ENCODE results near the gene DNAJB5. TPM values are rescaled to one million over a fixed set of nuclear protein-coding genes. Genes with fewer than 3 reads are reported as not detected.

Gene DNAJB5
- polyA plus RNA-seq, 1 donor from 2014 or later = 99.1 TPM

DNA sequence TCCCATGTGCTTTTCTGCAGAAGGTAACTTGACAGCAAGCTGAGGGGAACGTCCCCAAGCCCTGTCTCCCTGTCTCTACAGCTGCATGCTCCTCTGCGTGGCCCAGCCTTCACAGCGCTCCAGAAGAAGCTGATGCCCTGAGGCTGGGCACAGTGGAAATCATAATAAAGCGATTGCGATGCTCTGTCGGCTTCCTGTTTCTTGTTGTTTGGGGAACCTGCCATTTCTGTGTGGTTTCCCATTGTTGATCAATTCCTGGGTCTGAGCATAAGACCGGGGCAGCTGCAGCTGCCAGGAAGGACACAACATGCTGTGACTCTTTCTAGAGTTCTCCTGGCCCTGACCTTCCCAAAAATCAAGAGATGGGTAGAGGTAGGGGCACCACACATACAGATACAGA lies 7.2 kb upstream of the DNAJB5 start:
- no peaks in the 10 kb centered on the region for H3F3A ChIP-seq (ENCODE audit: insufficient read depth, low read length, poor library complexity, severe bottlenecking)
- H3K9me2 ChIP-seq (ENCODE audit: insufficient read depth, low read length) = no peaks in the 10 kb centered on the region

DNA sequence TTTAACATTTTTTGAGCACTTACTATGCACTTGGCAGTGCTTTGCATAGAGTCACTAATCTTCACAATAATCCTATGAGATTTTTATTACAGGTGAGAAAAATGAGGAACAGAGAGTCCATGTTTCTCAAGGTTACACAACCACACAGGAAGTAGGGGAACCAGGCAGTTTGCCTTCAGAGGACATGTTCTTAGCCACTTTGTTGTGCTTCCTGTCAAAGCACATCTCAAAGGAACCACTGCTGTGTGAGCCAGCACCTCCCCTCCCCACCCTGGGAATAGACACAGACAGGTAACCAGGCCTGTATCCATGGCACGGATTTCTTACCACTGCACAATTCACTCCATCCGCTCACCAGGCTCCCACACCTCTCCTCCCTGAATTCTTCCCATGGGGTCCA lies 6.3 kb upstream of the DNAJB5 start:
- H4K20me1 ChIP-seq (ENCODE audit: insufficient read depth) = no peaks in the 10 kb centered on the region
- no peaks in the 10 kb centered on the region for H3K9me3 ChIP-seq (ENCODE audit: low read length)
- no peaks in the 10 kb centered on the region for H3K9me2 ChIP-seq (ENCODE audit: insufficient read depth, low read length)
- no peaks in the 10 kb centered on the region for H3K27me3 ChIP-seq (ENCODE audit: insufficient read depth, low read depth, low read length)
- no peak overlapping the region for H3K4me3 ChIP-seq (ENCODE audit: low read length)
- H3K27ac ChIP-seq (ENCODE audit: low read length) = no peak overlapping the region
- H2AFZ ChIP-seq (ENCODE audit: low read depth, low read length) = no peak overlapping the region
- no peaks in the 10 kb centered on the region for H3K36me3 ChIP-seq (ENCODE audit: insufficient read depth, low read length)
- no peaks in the 10 kb centered on the region for H3F3A ChIP-seq (ENCODE audit: insufficient read depth, low read length, poor library complexity, severe bottlenecking)
- TF ChIP-seq TAF1 (IDR thresholded peaks at IDR 0.05; ENCODE audit: low read depth) (no peak), SMC3 (conservative IDR thresholded peaks at IDR 0.05; ENCODE audit: poor library complexity) (no peak), RAD21 (conservative IDR thresholded peaks at IDR 0.05) (no peak), EP300 (conservative IDR thresholded peaks at IDR 0.05; ENCODE audit: poor library complexity, severe bottlenecking) (no peak), EZH2 (IDR thresholded peaks at IDR 0.05; ENCODE audit: borderline replicate concordance, insufficient read depth, low read length, poor library complexity, severe bottlenecking) (no peak)
- peaks cover 3% of the 10 kb centered on the region for H3K79me2 ChIP-seq (replicated peaks; ENCODE audit: insufficient read depth, low read length)
- H3K9ac ChIP-seq (ENCODE audit: low read length) = no peak overlapping the region
- no peak overlapping the region for H3K4me2 ChIP-seq (ENCODE audit: low read length)

More for the DNA sequence above, 7.2 kb upstream of the DNAJB5 start:
- TF ChIP-seq POLR2AphosphoS5 (IDR thresholded peaks at IDR 0.05) = no peak
- TF ChIP-seq SMC3 (conservative IDR thresholded peaks at IDR 0.05; ENCODE audit: poor library complexity) = no peak
- no peak for TF ChIP-seq RAD21 (conservative IDR thresholded peaks at IDR 0.05)
- no peak for TF ChIP-seq CTCF (IDR thresholded peaks at IDR 0.05; ENCODE audit: poor library complexity, severe bottlenecking)
- no peak for TF ChIP-seq MXI1 (conservative IDR thresholded peaks at IDR 0.05; ENCODE audit: poor library complexity, severe bottlenecking)
- no peak for TF ChIP-seq EP300 (conservative IDR thresholded peaks at IDR 0.05; ENCODE audit: poor library complexity, severe bottlenecking)
- TF ChIP-seq EZH2 (IDR thresholded peaks at IDR 0.05; ENCODE audit: borderline replicate concordance, insufficient read depth, low read length, poor library complexity, severe bottlenecking) = no peak
- TF ChIP-seq, protein P1, sequence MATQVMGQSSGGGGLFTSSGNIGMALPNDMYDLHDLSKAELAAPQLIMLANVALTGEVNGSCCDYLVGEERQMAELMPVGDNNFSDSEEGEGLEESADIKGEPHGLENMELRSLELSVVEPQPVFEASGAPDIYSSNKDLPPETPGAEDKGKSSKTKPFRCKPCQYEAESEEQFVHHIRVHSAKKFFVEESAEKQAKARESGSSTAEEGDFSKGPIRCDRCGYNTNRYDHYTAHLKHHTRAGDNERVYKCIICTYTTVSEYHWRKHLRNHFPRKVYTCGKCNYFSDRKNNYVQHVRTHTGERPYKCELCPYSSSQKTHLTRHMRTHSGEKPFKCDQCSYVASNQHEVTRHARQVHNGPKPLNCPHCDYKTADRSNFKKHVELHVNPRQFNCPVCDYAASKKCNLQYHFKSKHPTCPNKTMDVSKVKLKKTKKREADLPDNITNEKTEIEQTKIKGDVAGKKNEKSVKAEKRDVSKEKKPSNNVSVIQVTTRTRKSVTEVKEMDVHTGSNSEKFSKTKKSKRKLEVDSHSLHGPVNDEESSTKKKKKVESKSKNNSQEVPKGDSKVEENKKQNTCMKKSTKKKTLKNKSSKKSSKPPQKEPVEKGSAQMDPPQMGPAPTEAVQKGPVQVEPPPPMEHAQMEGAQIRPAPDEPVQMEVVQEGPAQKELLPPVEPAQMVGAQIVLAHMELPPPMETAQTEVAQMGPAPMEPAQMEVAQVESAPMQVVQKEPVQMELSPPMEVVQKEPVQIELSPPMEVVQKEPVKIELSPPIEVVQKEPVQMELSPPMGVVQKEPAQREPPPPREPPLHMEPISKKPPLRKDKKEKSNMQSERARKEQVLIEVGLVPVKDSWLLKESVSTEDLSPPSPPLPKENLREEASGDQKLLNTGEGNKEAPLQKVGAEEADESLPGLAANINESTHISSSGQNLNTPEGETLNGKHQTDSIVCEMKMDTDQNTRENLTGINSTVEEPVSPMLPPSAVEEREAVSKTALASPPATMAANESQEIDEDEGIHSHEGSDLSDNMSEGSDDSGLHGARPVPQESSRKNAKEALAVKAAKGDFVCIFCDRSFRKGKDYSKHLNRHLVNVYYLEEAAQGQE (IDR thresholded peaks at IDR 0.05; ENCODE audit: borderline replicate concordance) = no peak
- no peak for TF ChIP-seq TAF1 (IDR thresholded peaks at IDR 0.05; ENCODE audit: low read depth)
- Histone ChIP-seq H3K4me3 (ENCODE audit: low read length) (no peak overlapping the region), H2AFZ (ENCODE audit: low read depth, low read length) (no peak overlapping the region), H3K27me3 (ENCODE audit: insufficient read depth, low read depth, low read length) (no peaks in the 10 kb centered on the region), H3K9me3 (ENCODE audit: low read length) (no peaks in the 10 kb centered on the region), H3K36me3 (ENCODE audit: insufficient read depth, low read length) (no peaks in the 10 kb centered on the region), H4K20me1 (ENCODE audit: insufficient read depth) (no peaks in the 10 kb centered on the region), H3K9ac (ENCODE audit: low read length) (no peak overlapping the region), H3K27ac (ENCODE audit: low read length) (no peak overlapping the region), H3K4me2 (ENCODE audit: low read length) (no peak overlapping the region), H3K79me2 (replicated peaks; ENCODE audit: insufficient read depth, low read length) (no peaks in the 10 kb centered on the region)

Measured in neural cell (in vitro differentiated cells).